ENCODE results near the gene PCOLCE2. TPM values are rescaled to one million over a fixed set of nuclear protein-coding genes. Genes with fewer than 3 reads are reported as not detected.

PCOLCE2 gene
- total RNA-seq, 4 donors from 2014 or later, result 5.2 to 9.1 (median 6.0) TPM; not detected in 1

DNA sequence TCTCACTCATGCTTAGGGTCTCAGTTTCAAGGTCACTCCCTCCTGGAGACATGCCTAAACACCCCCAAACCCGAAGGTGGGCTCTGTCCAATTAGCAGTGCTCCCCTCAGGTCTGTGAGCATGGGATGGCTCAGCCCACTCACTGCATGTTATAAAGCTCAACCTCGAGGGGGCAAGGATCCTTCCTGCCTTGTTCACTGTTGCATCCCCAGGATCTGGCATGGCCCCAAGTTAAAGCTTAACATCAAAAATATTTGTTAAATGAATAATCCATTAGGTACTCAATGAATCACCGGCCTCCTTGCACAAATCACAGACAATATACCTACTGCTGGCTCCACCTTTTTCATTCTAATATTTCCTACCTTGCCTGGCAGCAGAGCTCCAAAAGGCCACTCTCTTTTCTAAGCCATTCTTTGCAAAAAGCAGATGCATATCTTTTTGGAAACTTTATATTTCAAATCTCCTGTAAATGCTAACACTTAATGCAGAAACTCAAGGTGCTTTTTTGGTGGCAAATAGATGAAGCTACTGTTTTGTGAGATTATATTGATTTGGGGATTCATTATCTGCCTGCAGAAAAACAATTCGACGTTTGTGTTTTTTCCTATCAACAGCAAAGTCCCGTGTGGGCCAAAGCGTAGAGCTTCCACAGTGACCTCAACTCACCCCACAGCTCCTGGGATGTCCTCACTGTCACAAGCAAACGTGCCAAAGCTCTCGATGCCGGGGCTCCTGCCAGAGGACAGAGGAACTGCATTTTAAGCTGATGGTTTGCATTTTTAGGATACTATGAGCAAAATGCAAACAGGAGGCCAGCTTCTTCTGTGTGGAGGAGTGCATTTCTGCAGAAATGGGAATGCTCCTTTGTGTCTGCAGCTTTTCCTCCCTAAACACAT is 35.4 kb downstream of the PCOLCE2 start:
- intact Hi-C loops (cut with DNase I; ENCODE audit: low total_unique reads), result no loop called here
- no peak for TF ChIP-seq CTCF (IDR thresholded peaks at IDR 0.05)
- no peaks in the 10 kb centered on the region for H3K27me3 ChIP-seq
- H3K27ac ChIP-seq, result no peak overlapping the region
- H3K4me3 ChIP-seq, result no peak overlapping the region
- H3K4me1 ChIP-seq, result no peaks in the 10 kb centered on the region
- in situ Hi-C loops (cut with MboI; ENCODE audit: low pct_ligation_motif_present in 1 of 4, low pct_unique_long_range_greater_than_20kb in 1 of 4, low sequenced_read_pairs in 3 of 4), result no loop called here
- 32 to 56% methylated on average over 10 of the region's 10 CpGs for WGBS, 2 donors (ENCODE audit: low coverage in 1 of 2)
- no peaks in the 10 kb centered on the region for H3K36me3 ChIP-seq
- no peak for DNase-seq
- no peaks in the 10 kb centered on the region for H3K9me3 ChIP-seq

DNA sequence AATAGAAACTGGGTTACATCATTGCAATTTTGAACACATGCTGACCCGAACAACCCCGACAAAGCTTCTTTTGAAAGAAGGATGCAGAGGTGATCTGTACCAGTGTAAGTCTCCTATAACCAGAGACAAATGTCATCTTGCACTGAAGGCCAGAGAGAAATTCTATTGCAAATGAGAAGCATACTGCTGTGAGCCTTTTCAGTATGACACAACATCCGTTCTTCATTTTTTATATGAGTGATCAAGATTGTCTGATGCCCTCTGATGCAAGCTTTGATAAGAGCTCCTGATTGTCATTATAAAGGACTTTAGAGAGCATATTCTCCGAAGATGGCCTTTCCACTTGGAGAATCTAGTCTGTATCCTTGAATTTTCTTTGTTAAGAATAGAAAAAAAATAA is 36.9 kb downstream of the PCOLCE2 start:
- in situ Hi-C loops (cut with MboI; ENCODE audit: low pct_ligation_motif_present in 1 of 4, low pct_unique_long_range_greater_than_20kb in 1 of 4, low sequenced_read_pairs in 3 of 4), result no loop called here
- 68 to 78% methylated on average over 4 of the region's 4 CpGs for WGBS, 2 donors (ENCODE audit: low coverage in 1 of 2)

DNA sequence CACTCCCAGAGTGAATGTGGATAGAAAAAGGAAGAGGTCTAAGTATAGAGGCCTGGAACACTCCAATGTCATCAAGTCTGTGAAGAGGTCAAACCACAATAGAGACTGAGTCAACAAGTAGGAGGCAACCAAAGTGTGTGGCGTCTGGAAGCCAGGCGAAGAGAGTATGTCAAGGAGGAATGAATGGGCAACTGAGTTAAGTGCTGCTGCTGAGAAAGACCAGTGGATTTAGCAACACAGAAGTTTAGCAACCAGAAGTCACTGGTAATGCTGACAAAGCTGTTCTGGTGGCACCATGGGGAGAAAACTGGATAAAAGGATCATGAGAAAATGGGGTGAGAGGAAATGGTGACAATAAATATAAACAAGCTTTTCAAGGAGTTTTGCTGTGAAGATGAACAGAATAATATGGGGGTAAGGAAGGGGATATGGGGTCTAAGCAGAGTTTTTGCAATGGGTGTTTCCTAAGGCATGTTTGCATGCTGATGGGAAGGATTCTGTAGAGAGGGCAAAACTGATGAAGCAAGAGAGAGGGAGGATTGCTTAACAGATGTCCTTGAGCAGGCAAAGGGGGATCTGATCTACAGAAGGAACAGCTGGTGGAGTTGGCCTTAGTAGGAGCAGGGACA is 38.4 kb downstream of the PCOLCE2 start:
- 54 to 69% methylated on average over 2 of the region's 2 CpGs for WGBS, 2 donors (ENCODE audit: low coverage in 1 of 2)
- DNase-seq, result no peak

More for the DNA sequence above, 36.9 kb downstream of the PCOLCE2 start:
- no peak for DNase-seq
- Histone ChIP-seq H3K4me1 (no peaks in the 10 kb centered on the region), H3K9me3 (no peaks in the 10 kb centered on the region), H3K27ac (no peak overlapping the region), H3K4me3 (no peak overlapping the region), H3K27me3 (no peaks in the 10 kb centered on the region), H3K36me3 (no peaks in the 10 kb centered on the region)
- TF ChIP-seq CTCF (IDR thresholded peaks at IDR 0.05) (no peak), POLR2A (IDR thresholded peaks at IDR 0.05) (no peak), POLR2AphosphoS5 (IDR thresholded peaks at IDR 0.05) (no peak), EP300 (IDR thresholded peaks at IDR 0.05; ENCODE audit: low read depth) (no peak)
- intact Hi-C loops (cut with DNase I; ENCODE audit: low total_unique reads), result no loop called here

More for the DNA sequence above, 38.4 kb downstream of the PCOLCE2 start:
- no peaks in the 10 kb centered on the region for H3K36me3 ChIP-seq
- TF ChIP-seq EP300 (IDR thresholded peaks at IDR 0.05; ENCODE audit: low read depth), result no peak
- TF ChIP-seq CTCF (IDR thresholded peaks at IDR 0.05), result no peak
- no peak for TF ChIP-seq POLR2AphosphoS5 (IDR thresholded peaks at IDR 0.05)
- TF ChIP-seq POLR2A (IDR thresholded peaks at IDR 0.05), result no peak
- in situ Hi-C loops (cut with MboI; ENCODE audit: low pct_ligation_motif_present in 1 of 4, low pct_unique_long_range_greater_than_20kb in 1 of 4, low sequenced_read_pairs in 3 of 4), result no loop called here
- H3K4me1 ChIP-seq, result no peaks in the 10 kb centered on the region
- no peaks in the 10 kb centered on the region for H3K27me3 ChIP-seq
- no peak overlapping the region for H3K27ac ChIP-seq
- intact Hi-C loops (cut with DNase I; ENCODE audit: low total_unique reads), result no loop called here
- H3K4me3 ChIP-seq, result no peak overlapping the region
- no peaks in the 10 kb centered on the region for H3K9me3 ChIP-seq

Measured in transverse colon (tissue), 4 donors.